ENCODE data around the gene CYTH2. TPM values are rescaled to one million over a fixed set of nuclear protein-coding genes. Genes with fewer than 3 reads are reported as not detected.

The CYTH2 gene
- total and polyA plus RNA-seq, 2 of the 8 experiments (the other 6 are each of a cell fraction or from before 2014, with no cell fraction given), result 43.7 to 71.4 TPM

DNA sequence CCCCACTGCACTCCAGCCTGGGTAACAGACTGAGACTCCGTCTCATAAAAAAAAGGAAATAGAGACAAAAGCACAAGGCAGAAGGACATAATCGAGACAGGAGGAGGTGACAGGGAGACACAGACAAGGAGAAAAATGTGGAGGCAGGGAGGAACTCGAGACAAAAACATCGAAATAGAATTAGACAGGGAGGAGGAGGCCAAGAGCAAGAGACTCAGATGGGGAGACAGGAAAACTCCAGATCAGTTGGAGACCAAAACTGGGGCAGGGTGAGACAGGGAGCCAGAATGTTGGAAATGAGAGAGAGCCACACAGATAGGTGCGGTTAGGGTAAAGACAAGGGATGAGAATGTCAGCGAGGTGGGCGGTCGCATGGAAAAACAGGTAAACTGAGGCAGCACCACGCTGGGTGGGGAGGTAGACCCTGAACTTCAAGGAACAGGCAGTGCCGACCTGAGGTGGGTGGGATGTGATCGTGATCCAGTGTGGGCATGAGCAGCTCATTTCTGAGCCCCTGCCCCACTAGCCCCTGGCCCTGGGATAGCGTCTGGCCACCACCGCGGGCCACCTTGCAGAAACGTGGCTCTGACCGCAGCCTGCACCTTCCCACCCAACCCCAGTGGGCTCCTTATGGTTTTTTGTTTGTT, 15.2 kb downstream of the CYTH2 start:
- Histone ChIP-seq H2BK15ac (ENCODE audit: low read length) (no peak overlapping the region), H4K91ac (replicated peaks; ENCODE audit: insufficient read length, low read length) (no peak overlapping the region), H3K23me2 (ENCODE audit: low read depth, low read length) (peaks cover 3% of the 10 kb centered on the region; the same call in 1 of the 2 replicates), H3K27me3 (replicated peaks in 1 of 4; ENCODE audit: control insufficient read depth in 3 of 4, extremely low read depth in 1 of 4, insufficient read depth in 3 of 4, low read length in 3 of 4) (peaks cover 0 to 5% (median 3%) of the 10 kb centered on the region in 4 experiments; a peak in 3 of 7 replicates), H3K4me3 (ENCODE audit: extremely low read depth in 1 of 4, insufficient read depth in 2 of 4, low read depth in 3 of 4, low read length in 4 of 4) (no peak overlapping the region), H3K4ac (replicated peaks; ENCODE audit: insufficient read length, low read depth, low read length) (no peak overlapping the region), H2BK120ac (replicated peaks; ENCODE audit: low read depth, low read length) (no peak overlapping the region), H4K5ac (ENCODE audit: insufficient read length, low read depth, low read length) (no peak overlapping the region), H3K9ac (replicated peaks in 1 of 4; ENCODE audit: extremely low read depth in 1 of 4, low read depth in 3 of 4, low read length in 3 of 4) (no peak overlapping the region), H2AFZ (ENCODE audit: low read length) (no peak overlapping the region), H2BK5ac (ENCODE audit: low read depth, low read length) (no peak overlapping the region), H4K20me1 (replicated peaks in 1 of 2; ENCODE audit: control insufficient read depth in 1 of 2, insufficient read depth in 2 of 2, low read length in 2 of 2) (peaks cover 3 to 7% of the 10 kb centered on the region in 2 experiments), H2BK12ac (ENCODE audit: low read depth, low read length) (no peak overlapping the region), H2AK5ac (ENCODE audit: low read depth, low read length) (no peak overlapping the region), H3K36me3 (ENCODE audit: control insufficient read depth in 2 of 4, insufficient read depth in 4 of 4, low read length in 3 of 4) (peaks cover 0 to 13% (median 2%) of the 10 kb centered on the region in 4 experiments; a peak in 5 of 8 replicates), H3K79me2 (ENCODE audit: control insufficient read depth in 1 of 2, insufficient read depth in 2 of 2, low read length in 2 of 2) (no peaks in the 10 kb centered on the region), H3K27ac (ENCODE audit: low read depth, low read length) (no peak overlapping the region), H3K4me2 (ENCODE audit: insufficient read depth in 1 of 2, low read depth in 2 of 2, low read length in 2 of 2) (no peak overlapping the region), H3K14ac (ENCODE audit: insufficient read length) (no peak overlapping the region), H4K8ac (ENCODE audit: extremely low read depth, insufficient read depth, low read length) (no peak overlapping the region), H3K4me1 (replicated peaks in 1 of 4; ENCODE audit: control insufficient read depth in 3 of 4, insufficient read depth in 4 of 4, low read length in 3 of 4) (peaks cover 0 to 1% (median 0%) of the 10 kb centered on the region in 4 experiments; a peak in 1 of 7 replicates), H3K23ac (ENCODE audit: insufficient read length) (no peak overlapping the region), H3K79me1 (ENCODE audit: low read depth, low read length) (no peaks in the 10 kb centered on the region; the same call in 1 of the 2 replicates), H3K56ac (replicated peaks; ENCODE audit: insufficient read length, low read depth, low read length) (no peak overlapping the region), H3K9me3 (ENCODE audit: insufficient read depth in 2 of 2, low read depth in 1 of 2, low read length in 1 of 2) (no peaks in the 10 kb centered on the region), H3K18ac (ENCODE audit: extremely low read depth, low read length) (no peak overlapping the region), H2BK20ac (ENCODE audit: low read length) (no peak overlapping the region)
- TF ChIP-seq RXRA (IDR thresholded peaks at IDR 0.05; ENCODE audit: insufficient read depth, low read depth, low read length), result no peak
- TF ChIP-seq BRCA1 (IDR thresholded peaks at IDR 0.05; ENCODE audit: low read depth, low read length), result no peak
- peak; percentile 88 for TF ChIP-seq POLR2AphosphoS5 (IDR thresholded peaks at IDR 0.05; ENCODE audit: low read depth, low read length)
- peak in 1 of 2 experiments; percentile 64; a peak in 2 of 3 replicates for TF ChIP-seq POLR2A (IDR thresholded peaks at IDR 0.05; ENCODE audit: control extremely low read depth in 1 of 2, low read depth in 2 of 2, low read length in 2 of 2)
- FAIRE-seq, result no peak
- 94% methylated on average over 16 of the region's 16 CpGs; no CpG with 5 or more reads in 1 of the 2 experiments for WGBS, 2 experiments (ENCODE audit: extremely low coverage in 1 of 2, insufficient coverage in 1 of 2, insufficient read length in 1 of 2, insufficient replicate concordance in 2 of 2, low coverage in 1 of 2, low lambda C conversion rate in 2 of 2, missing lambda C conversion rate in 1 of 2)
- ChIA-PET POLR2A (ENCODE audit: partially characterized antibody) (interaction anchor here (0.6 to 2.2 kb wide), 9 partner anchors 10 to 107 kb away, joined by 3 to 13 read pairs (median 3); no protein-coding TSS in a partner anchor), CTCF (ENCODE audit: partially characterized antibody) (no interaction called here)
- DNase-seq (ENCODE audit: low read depth in 1 of 2, low spot score in 2 of 2), result no peak
